Cerebellar cortex (tissue), 1 donor: ENCODE data around the gene EHD1.

Experiments used
- DNase-seq: peaks from one replicate; pipeline ENCODE4 v3.0.0-alpha.2; 2015; ENCODE audit warnings: low spot score

The EHD1 gene

DNA sequence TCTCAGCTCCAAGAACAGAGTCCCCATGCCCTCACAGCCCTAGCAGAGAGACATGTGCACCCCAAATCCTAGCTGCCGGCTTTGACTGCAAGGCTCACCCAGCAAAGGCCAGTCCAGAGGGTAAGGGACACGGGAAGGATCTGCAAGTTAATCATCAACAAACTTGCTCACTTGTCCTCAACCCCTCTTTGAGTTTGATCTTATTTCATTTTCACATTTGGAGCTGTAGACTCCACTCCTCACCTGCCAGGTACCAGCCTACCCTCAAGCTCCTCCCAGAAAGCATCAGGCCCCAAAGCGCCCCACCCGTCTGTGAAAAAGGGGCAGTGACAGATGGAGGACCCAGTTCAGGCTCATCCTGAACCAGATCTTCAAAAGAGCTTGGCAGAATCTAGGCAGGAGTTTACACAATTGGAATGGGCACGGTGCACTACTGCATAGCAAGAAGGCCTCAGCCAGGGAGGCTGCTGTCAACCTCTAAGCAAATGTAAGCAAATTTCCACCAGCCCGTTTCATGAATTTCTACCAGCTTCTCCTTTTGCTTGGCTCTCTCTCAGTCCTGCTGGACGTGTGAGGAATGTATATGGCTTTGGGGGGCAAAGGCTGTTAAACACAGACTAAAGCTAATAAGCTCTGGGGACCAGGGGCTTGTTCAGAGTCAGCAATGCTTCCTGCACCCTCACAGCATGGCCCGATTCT lies 5.5 kb downstream of the EHD1 start:
- peak; percentile 67 for DNase-seq

DNA sequence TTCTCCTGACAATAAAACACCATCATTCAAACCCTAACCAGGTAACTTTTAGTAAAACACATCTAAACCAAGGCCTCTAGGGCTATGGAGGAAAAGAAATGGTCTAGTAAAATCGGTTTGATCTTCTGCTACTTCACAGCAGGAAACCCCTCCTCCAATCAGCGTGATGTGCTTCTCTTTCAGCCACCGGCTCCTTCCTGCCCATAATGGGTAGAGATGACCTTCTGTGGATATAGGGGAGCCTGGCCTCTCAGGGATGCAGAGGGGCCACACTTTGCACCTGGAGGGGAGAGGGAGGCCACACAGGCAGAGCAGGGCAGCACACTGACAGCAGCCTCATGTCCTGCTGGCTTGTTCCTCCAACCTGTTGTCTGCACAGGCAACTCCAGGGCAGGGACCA lies 6.9 kb downstream of the EHD1 start:
- DNase-seq: no peak

DNA sequence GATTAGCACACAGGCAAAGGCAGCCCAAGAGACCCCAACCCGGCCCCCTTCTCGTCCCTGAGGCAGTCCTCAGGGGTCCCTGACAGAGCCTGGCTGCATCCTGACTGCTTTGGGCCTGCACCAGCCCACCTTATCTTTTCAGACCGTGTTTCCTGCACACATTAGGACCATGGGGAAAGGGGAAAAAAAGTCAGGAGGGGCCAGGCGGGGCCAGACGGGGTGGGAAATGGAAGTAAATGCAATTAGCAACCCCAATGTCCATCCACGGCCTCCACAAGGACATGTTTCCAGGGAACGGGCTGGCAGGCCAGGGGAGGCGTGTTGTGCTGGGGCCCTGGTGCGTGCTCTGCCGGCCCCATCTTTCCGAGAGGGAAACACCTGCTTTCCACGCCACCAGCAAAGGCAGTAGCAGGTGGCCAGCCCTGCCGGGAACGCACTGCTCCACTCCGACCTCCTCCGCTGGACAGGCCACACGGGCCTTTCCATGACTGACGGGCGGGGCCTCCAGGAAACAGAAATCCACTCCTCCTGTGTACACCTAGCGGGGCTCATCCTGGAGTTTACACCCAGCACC lies 7.4 kb downstream of the EHD1 start:
- no peak for DNase-seq

DNA sequence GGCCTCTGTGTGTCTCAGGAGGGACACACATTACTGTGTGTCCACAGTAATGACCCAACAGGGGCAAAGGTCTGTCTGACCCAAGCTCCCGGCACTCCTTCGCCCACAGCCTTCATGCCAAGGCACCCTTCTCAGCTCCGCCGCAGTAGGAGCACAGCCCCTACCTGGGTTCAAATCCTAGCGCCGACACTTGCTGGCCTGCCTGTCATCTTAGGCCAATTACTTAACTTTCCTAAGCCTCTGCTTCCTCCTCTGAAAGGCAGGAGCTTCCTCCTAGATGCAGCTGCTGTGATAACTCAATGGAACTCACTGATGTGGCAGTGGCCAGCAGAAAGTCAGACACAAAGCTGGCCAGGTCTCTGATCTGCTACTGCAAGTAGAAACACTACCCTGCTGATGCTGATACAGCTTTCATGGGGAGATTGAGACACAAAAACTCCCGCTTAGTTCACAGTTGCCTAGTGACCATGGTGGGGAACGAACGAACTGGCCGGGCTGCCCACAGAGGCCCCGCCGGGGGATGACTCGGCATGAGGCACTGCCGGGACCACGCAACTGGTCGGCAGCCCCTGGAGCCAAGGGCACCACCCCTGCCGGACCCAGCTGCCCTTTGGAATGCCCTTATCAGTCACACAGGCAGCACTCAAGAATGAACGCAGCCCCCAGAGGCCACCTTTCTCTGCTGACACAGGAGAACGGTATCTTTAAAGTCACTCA lies 8.1 kb downstream of the EHD1 start:
- no peak for DNase-seq

DNA sequence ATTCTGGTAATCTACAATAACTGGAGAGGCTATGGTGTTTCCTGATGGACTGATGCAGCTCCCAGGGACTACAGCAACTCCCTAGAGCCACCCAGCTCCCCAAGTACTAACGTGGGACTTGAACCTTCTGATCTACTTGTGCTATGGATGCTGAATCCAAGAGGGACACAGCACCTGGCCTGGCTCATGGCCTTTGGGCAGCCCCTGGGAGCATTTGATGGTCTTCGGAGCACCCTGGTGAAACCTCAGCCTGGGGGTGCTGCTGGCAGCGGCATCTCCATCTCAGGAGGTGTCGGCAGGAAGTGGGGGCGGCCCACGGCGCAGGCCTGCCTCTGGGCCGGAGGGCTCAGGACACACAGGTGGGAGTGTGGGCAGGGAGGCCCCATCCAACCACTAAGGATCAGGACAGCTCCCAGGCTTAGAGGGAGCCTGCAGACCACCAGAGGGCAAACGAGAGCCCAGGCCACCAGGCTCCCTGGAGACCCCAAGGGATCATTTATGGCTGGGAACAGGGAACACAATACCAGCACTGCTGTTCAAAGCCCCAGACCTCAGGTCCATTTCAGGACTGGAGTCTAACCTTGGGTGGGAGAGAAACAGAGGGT lies 8.7 kb downstream of the EHD1 start:
- no peak for DNase-seq

DNA sequence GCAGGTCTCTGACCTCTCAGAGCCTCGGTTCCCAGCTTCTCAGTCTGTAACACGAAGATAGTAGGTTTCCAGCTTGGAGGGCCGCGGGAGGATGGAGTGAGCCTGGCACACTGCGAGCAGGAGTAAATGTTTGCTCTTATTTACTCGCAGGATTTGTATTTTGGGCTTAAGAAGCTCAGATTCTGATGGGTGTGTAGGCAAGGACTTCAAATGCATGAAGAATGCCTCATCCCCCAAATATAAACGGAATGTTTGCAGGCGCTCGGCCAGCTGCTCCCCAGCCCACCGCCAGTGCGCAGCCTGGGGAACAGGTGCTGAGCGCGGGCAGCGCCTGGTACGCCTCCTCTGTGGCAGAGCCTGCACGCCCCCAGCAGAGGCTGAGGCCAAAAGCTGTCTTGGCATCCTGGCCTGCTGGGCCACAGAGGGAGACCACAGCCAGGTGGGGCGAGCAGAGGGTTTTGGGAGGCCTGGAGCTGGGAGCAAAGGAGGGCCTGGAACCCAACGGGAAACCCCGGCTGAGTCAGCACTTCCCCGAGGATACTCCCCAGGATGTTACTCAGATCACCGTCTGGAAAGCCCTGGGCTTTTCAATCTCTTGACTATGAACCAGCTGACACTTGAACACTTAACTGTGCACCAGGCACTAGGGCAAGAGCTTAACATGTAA lies 9.4 kb downstream of the EHD1 start:
- peak; percentile 62 for DNase-seq

DNA sequence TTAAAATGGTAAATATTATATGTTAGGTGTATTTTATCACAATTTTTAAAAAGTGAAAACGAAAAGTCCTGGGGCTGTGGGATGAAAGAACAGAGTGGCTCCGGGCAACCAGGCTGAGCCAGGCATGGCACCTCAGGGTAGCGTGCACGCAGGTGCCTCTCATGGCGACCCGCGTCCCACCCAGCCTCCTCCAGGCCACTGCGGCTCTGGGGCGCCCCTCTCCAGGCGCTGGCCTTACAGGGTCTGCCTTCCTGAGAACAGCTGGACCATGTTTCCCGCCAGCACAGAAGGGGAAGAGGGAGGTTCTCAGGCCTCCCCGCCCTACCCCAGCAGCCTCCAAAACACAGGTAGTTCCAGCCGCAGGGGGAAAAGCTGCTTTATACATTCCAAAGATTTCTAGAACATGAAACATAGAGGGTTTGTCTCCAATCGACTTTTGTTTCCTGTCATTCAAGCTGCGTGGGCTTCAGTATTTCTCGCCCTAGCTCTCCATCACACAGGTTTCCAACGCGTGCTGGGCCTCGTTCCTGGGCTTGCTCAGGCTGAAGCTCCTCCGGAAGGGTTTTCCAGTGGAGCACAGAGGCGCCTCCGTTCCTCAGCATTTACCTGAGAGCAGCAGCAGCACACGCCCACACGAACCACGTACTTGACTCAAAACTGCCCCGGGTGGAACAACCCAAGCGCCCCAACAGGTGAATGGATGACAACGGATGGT lies 10.5 kb downstream of the EHD1 start:
- no peak for DNase-seq

DNA sequence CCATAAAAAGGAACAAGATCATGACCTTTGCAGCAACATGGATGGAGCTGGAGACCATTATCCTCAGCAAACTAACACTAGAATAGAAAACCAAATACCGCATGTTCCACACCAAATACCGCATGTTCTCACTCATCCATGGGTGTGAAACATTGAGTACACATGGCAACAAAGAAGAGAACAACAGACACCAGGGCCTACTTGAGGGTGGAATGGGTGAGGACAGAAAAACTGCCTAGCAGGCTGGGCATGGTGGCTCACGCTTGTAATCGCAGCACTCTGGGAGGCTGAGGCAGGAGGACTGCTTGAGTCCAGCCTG lies 12.3 kb downstream of the EHD1 start:
- DNase-seq: no peak

DNA sequence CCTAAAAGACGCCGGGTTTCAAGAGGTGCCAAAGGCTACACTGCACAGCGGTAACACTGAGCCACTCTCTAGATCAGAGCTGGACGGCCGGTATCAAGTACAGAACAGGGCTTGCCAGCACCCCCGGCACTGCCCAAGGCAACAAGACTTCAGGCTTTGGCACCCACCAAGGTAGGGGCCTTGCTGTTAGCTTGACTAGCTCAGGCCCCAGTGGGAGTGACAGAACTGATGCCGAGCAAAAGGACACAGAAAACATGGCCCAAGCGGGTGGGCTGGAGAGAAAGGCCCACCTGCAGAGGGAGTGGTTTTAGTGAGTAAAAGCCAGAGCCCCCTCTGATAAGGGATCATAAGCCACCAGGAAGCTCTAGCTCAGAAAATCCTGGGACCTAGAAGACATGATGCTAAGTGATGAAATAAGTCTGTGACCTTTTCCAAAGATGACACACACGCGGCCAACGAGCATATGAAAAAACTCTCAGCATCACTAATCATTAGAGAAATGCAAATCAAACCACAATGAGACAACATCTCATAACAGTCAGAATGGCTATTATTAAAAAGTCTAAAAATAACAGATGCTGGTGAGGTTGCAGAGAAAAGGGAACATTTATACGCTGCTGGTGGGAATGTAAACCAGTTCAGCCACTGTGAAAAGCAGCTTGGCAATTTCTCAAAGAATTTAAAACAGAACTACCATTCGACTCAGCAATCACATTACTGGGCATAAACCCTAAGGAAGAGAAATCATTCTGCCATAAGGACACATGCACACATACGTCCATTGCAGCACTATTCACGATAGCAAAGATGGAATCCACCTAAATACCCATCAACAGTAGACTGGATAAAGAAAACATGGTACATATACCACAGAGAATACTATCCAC lies 12.9 kb downstream of the EHD1 start:
- no peak for DNase-seq

DNA sequence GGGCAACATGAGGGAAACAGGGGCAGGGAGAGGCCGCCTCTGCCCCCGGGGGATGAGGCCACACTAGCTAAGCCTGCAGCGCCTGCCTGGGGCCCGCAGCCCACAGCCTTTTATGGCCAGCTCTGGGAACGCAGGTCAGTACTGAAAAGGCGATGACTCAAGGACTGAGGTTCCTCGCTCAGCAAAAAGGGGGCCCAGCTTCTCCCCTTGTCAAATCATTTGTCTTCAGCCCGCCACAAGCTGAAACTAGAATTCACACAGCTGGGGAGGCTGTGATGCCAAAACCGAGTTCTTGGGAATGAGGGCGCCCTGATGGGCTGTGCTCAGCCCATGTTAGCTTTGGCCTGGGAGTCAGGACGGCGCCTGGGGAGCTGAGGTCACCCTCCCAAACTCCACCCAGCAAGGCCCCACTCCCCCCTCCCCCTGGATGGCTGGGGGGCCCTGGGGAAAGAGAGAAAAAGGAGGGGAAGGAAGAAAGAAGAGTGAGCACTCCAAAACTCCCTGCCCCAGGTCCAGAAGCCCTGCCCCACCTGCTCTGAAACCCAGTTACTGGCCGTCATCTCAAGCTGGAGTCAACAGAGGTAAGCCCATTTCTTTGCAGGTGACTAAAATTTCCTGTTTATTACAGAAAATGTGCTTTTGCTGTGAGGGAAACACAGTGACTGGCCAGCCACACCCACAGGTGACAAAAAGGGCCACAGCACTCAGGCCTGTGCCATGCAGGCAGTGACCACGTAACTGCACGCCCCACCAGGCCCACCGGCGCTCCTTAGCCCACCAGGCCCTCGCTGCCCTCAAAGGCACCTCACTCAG lies 13.7 kb downstream of the EHD1 start:
- DNase-seq: no peak

DNA sequence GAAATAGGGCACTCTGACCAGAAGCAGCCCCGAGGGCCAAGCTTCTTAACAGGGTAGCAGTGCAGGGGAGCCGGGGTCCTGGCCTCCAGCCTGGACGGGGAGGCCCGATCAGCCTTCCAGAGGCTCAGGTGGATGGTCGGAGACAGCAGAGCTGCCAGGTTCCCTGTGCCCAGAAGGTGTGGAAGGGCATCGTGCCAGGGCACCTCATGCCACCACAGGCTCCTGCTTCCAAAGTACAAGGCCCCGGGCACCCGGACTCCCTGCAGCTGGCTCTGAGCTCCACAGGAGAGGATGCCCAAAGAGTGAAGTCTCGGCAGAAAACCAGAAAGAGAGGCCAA lies 14.3 kb downstream of the EHD1 start:
- no peak for DNase-seq

DNA sequence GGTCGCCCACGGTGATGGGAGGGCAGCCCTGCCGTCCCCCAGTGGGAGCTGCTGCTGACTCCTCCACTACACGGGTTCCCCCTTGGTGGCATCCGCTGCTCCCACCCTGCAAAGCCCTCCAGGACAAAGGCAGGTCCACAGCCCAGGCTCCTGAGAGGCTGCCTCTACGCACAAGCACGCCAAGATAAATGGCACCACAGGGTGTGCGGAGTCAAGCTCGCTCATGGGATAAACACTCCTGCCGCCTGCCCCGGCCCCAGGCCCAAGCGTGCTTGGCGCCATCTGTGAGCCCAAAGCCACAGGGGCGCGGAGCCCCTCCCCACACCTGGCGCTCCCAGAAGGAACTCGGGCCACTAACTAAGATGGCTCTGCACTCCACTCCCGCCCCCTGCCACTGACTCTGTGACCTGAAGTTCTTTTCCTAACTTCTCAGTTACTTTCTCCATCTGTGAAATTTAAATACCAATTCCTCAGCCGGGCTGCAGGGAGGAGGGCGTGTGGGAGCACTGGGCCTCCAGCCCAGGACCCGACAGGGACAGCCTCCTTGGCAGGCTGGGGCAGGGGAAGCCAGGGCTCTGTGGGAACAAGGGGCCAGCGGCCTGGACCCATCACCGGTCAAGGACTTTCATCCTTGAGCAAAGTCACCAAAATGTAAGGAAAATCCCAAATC lies 14.9 kb downstream of the EHD1 start:
- no peak for DNase-seq

DNA sequence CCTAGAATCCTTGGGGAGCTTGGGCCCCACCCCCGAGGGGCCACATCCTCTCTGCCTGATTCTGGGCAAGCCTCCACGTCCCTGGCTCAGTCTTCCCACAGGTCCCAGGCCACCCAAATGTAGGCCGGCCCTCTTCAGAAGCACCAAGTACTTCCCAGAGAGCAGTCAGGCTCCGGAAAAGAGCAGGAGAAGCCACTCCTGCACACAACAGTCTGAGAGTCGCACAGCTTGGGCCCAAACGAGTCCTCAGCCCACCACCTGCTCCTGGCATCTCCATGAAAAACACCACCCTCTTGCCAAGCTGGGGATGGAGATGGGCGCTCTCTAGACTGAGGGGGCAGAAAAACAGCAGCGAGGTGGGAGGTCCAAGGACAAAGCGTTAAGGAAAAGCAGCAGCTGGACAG lies 15.4 kb downstream of the EHD1 start:
- DNase-seq: no peak

DNA sequence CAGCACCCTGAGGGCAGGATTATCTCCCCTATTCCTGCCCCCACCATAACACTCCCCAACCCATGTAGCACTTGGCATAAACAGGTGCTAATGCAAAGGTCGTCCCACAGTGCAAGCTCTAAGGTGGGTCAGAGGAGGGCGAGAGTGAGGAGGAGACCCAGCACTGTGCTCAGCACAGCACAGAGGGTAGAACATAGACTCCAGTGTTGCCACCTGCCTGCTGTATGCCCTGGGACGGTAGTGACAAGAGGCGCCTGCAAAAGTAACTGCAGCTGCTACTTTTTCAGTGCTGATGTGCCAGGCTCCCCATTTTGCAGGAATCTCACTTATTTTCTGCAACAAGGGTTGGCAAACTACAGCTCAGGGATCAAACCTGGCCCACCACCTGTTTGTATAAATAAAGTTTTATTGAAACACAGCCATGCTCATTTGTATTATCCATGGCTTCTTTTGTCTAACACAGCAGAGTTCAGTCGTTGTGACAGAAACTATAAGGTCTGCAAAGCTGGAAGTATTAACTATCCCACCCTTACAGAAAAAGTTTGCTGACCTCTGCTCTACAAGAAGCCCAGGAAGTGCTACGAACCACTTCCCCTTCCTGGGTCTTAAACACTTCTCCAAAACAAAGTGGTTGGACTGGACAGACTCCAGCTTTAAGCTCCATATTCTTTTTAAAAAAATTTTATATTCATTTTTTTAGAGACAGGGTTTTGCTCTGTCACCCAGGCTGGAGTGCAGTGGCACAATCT lies 17.0 kb downstream of the EHD1 start:
- DNase-seq: no peak

DNA sequence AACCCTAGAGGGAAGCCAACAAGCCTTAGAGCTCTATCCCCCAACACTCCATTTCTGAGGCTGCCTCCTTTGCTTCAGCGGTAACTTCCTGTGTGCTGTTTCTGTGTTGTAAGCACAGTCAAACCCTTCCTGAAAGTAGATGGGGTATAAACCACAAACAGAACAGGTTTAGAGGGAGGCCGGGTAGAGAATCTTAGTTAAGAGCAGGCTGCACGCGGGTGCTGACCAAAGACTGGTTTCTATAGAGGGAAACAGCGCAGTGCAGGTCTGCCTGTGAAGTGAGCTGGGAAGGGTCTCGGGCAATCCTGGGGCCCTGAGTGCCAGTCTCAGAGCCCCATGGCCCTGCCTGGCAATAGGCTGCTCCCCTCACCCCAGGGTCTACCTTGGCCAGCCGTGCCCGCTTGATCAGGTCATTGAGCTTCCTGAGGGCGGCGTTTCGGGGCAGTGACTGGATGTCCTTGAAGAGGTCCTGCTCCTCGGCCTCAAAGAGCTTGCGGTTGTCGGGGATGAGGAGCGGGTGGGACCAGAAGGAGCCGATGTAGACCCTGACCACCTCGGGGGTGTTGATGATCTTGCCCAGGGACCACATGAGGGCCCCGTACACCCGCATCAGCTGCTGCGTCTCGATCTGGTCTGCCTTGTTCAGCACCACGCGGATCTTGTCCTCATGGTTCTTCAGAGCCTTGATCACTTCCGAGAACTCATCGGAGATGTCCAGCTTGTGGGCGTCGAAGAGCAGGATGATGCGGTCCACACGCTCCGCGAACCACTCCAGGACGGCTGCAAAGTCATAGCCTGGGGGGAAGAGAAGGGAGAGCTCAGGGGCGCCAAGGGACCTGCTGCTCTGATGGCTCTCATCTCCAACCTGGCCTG lies 18.6 kb downstream of the EHD1 start:
- DNase-seq: no peak

DNA sequence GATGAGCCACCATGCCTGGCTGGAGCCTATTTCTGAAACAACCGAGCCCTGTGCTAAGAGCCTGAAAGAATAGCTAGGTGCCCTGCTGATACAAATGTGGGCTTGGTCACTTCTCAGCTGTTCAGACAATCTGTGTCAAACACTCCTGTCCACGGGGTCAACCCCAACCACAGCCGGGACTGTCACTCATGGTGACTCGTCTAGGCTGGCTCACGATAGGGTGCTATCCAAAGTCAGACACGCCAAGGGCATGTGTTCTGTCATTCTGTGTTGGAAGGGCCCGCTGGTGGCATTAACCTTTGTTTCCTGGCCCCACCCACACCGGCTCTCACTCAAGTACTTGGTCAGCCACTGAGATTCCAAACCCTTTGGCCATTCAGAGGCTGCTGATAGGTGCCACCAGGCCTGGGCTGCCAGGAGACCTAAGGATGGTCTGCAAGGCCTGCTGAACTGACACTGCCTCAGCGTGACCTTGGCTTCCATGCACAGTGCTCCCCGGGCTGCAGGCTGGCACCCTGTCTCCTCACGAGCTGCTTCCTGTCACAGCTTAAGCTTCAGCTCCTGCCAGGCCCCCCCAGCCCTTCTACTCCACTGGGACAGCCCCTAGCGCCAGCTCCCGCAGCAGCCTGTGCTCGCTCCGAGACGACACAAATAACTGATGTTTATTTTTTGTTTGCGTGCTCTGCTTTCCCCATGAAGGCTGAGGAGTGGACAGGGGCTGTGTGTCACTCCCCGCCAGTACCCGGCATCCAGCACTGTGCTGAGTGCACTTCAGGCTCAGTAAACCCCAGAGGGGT lies 19.8 kb downstream of the EHD1 start:
- DNase-seq: no peak

DNA sequence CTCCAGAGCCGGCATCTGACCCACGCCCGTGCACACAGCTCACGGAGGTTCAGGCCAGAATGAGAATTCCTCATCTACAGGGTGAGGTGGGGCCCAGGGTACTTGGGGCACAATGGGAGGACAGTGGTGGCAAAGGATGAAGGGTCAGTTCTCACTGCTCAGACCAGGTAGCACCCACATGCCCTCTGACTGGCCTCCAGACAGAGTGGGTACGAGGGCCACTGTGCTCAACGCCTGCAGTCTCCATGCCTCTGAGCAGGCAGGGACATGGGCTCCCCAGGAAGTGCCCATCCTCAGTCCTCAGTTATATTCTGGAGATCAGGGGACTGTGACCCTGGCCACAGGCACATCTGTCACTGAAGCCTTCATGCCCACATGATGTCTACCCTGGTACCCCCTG lies 20.9 kb downstream of the EHD1 start:
- DNase-seq: no peak
